H1 (cell line): ENCODE measurements around the gene ARMC12. TPM values are rescaled to one million over a fixed set of nuclear protein-coding genes. Genes with fewer than 3 reads are reported as not detected.
A peak's percentile ranks its signal among the peaks of the same experiment; 100 is the strongest.

ENCODE experiments used
- CTCF ChIA-PET: fragments of 300-600 bp; sonication (Branson Sonifier 250); formaldehyde crosslinking; loops from one replicate; lab custom pipeline; 2021; ENCODE audit not compliant: partially characterized antibody; lab: Charles Lee
- POLR2A ChIA-PET: fragments of 300-600 bp; sonication (Branson Sonifier 250); formaldehyde crosslinking; loops from one replicate; lab custom pipeline; 2021; ENCODE audit warnings: inconsistent platforms; ENCODE audit not compliant: partially characterized antibody; lab: Charles Lee
- DNase-seq, 2 experiments: peaks; one replicate each; pipeline versions ENCODE4 v3.0.0 to v3.0.0-alpha.2; 2010 to 2022; ENCODE audit warnings: low spot score in 2 of 2, low read depth in 1 of 2, mixed read lengths in 1 of 2
- FAIRE-seq: peaks from 2 replicates; lab custom pipeline; 2011; peaks lifted over from hg19 to GRCh38; lab: Jason Lieb, UNC
- H2AFZ ChIP-seq: 2 replicates; pipeline ENCODE4 v1.8.1; 2012; ENCODE audit warnings: low read length, inconsistent platforms
- H2AK5ac ChIP-seq: 2 replicates; pipeline ENCODE4 v1.6.1; 2013; ENCODE audit warnings: low read depth, low read length
- H2BK120ac ChIP-seq: replicated peaks from 2 replicates; pipeline ENCODE3; 2013; ENCODE audit warnings: low read depth, low read length, inconsistent platforms
- H2BK12ac ChIP-seq: 2 replicates; pipeline ENCODE4 v1.6.1; 2013; ENCODE audit warnings: low read depth, low read length
- H2BK15ac ChIP-seq: 2 replicates; pipeline ENCODE4 v1.6.1; 2013; ENCODE audit warnings: low read length
- H2BK20ac ChIP-seq: 2 replicates; pipeline ENCODE4 v1.6.1; 2013; ENCODE audit warnings: low read length
- H2BK5ac ChIP-seq: 2 replicates; pipeline ENCODE4 v1.6.1; 2013; ENCODE audit warnings: low read depth, low read length
- H3K14ac ChIP-seq: 2 replicates; pipeline ENCODE4 v1.6.1; 2013; ENCODE audit warnings: inconsistent platforms; ENCODE audit not compliant: insufficient read length
- H3K18ac ChIP-seq: 2 replicates; pipeline ENCODE4 v1.6.1; 2013; ENCODE audit warnings: low read length; ENCODE audit errors: extremely low read depth
- H3K23ac ChIP-seq: 2 replicates; pipeline ENCODE4 v1.6.1; 2013; ENCODE audit warnings: inconsistent platforms; ENCODE audit not compliant: insufficient read length
- H3K23me2 ChIP-seq: 2 replicates; pipeline ENCODE4 v1.6.1; 2013; ENCODE audit warnings: low read depth, low read length
- H3K27ac ChIP-seq: 2 replicates; pipeline ENCODE4 v1.6.1; 2011; ENCODE audit warnings: low read depth, low read length, inconsistent platforms
- H3K27me3 ChIP-seq, 4 experiments: replicated peaks in 1 of 4; 1 replicate in 1 of 4; 2 replicates in 3 of 4; pipeline versions ENCODE4 v1.6.1 to v1.8.1; 2011 to 2013; ENCODE audit warnings: low read length in 3 of 4, mild to moderate bottlenecking in 3 of 4, inconsistent platforms in 2 of 4, mixed read lengths in 2 of 4, moderate library complexity in 1 of 4; ENCODE audit not compliant: control insufficient read depth in 3 of 4, insufficient read depth in 3 of 4; ENCODE audit errors: extremely low read depth in 1 of 4
- H3K36me3 ChIP-seq, 4 experiments: 2 replicates each; pipeline versions ENCODE4 v1.6.1 to v1.8.1; 2011 to 2013; ENCODE audit warnings: mild to moderate bottlenecking in 4 of 4, low read length in 3 of 4, moderate library complexity in 2 of 4, control low read depth in 1 of 4, inconsistent platforms in 1 of 4; ENCODE audit not compliant: insufficient read depth in 4 of 4, control insufficient read depth in 2 of 4
- H3K4ac ChIP-seq: replicated peaks from 2 replicates; pipeline ENCODE3; 2013; ENCODE audit warnings: low read length, low read depth, mixed read lengths, inconsistent platforms; ENCODE audit not compliant: insufficient read length
- H3K4me1 ChIP-seq, 4 experiments: replicated peaks in 1 of 4; 1 replicate in 1 of 4; 2 replicates in 3 of 4; pipeline versions ENCODE4 v1.6.1 to v1.8.1; 2011 to 2013; ENCODE audit warnings: low read length in 3 of 4, inconsistent platforms in 2 of 4, mixed read lengths in 1 of 4; ENCODE audit not compliant: insufficient read depth in 4 of 4, control insufficient read depth in 3 of 4
- H3K4me2 ChIP-seq, 2 experiments: 2 replicates each; pipeline versions ENCODE4 v1.6.1 to v1.8.1; 2011 to 2013; ENCODE audit warnings: low read depth in 2 of 2, low read length in 2 of 2, control low read depth in 1 of 2, inconsistent platforms in 1 of 2, mild to moderate bottlenecking in 1 of 2; ENCODE audit not compliant: insufficient read depth in 1 of 2
- H3K4me3 ChIP-seq, 4 experiments: fragments of 200-600, 300-600 bp in 1 of 4; sonication (generic), shearing (Covaris generic), sonication (Bioruptor Twin) in 1 of 4; 2 replicates each; pipeline versions ENCODE4 v1.5.1 to v1.8.1; 2011 to 2016; ENCODE audit warnings: low read length in 4 of 4, low read depth in 3 of 4, control low read depth in 2 of 4, inconsistent platforms in 2 of 4, mild to moderate bottlenecking in 2 of 4, mixed read lengths in 1 of 4, moderate library complexity in 1 of 4; ENCODE audit not compliant: insufficient read depth in 2 of 4; ENCODE audit errors: extremely low read depth in 1 of 4
- H3K56ac ChIP-seq: replicated peaks from 2 replicates; pipeline ENCODE3; 2013; ENCODE audit warnings: low read depth, mild to moderate bottlenecking, mixed read lengths, low read length, inconsistent platforms; ENCODE audit not compliant: insufficient read length
- H3K79me1 ChIP-seq: 2 replicates; pipeline ENCODE4 v1.6.1; 2013; ENCODE audit warnings: low read depth, low read length, control low read depth
- H3K79me2 ChIP-seq, 2 experiments: 2 replicates each; pipeline versions ENCODE4 v1.6.1 to v1.8.1; 2012 to 2013; ENCODE audit warnings: low read length in 2 of 2, mild to moderate bottlenecking in 2 of 2, inconsistent platforms in 1 of 2; ENCODE audit not compliant: insufficient read depth in 2 of 2, control insufficient read depth in 1 of 2
- H3K9ac ChIP-seq, 4 experiments: replicated peaks in 1 of 4; 1 replicate in 1 of 4; 2 replicates in 3 of 4; pipeline versions ENCODE4 v1.6.1 to v1.8.1; 2011 to 2013; ENCODE audit warnings: low read depth in 3 of 4, low read length in 3 of 4, control low read depth in 2 of 4, mild to moderate bottlenecking in 2 of 4, moderate library complexity in 2 of 4, inconsistent platforms in 1 of 4; ENCODE audit errors: extremely low read depth in 1 of 4
- H3K9me3 ChIP-seq, 2 experiments: 2 replicates each; pipeline versions ENCODE4 v1.6.1 to v1.8.1; 2012 to 2013; ENCODE audit warnings: mild to moderate bottlenecking in 2 of 2, moderate library complexity in 2 of 2, control low read depth in 1 of 2, inconsistent platforms in 1 of 2, low read depth in 1 of 2, low read length in 1 of 2, mixed read lengths in 1 of 2; ENCODE audit not compliant: insufficient read depth in 2 of 2
- H4K20me1 ChIP-seq, 2 experiments: replicated peaks in 1 of 2; 2 replicates each; pipeline versions ENCODE3 to v1.8.1; 2011 to 2013; ENCODE audit warnings: inconsistent platforms in 2 of 2, low read length in 2 of 2, mild to moderate bottlenecking in 1 of 2; ENCODE audit not compliant: insufficient read depth in 2 of 2, control insufficient read depth in 1 of 2
- H4K5ac ChIP-seq: 2 replicates; pipeline ENCODE4 v1.6.1; 2013; ENCODE audit warnings: low read length, low read depth, mixed read lengths, inconsistent platforms; ENCODE audit not compliant: insufficient read length
- H4K8ac ChIP-seq: 2 replicates; pipeline ENCODE4 v1.8.0; 2013; ENCODE audit warnings: mild to moderate bottlenecking, moderate library complexity, low read length, inconsistent platforms; ENCODE audit not compliant: insufficient read depth; ENCODE audit errors: extremely low read depth
- H4K91ac ChIP-seq: replicated peaks from 2 replicates; pipeline ENCODE3; 2013; ENCODE audit warnings: low read length, mixed read lengths, inconsistent platforms; ENCODE audit not compliant: insufficient read length
- CHD1 ChIP-seq: IDR thresholded peaks from 2 replicates; pipeline ENCODE4 v1.6.1; 2012; ENCODE audit warnings: low read depth, low read length, improper control_type of control experiment
- HDAC2 ChIP-seq, 2 experiments: fragments of 300-600 bp in 1 of 2; sonication (generic) in 1 of 2; IDR thresholded peaks; 2 replicates each; pipeline ENCODE4 v1.6.1; 2011 to 2012; ENCODE audit warnings: low read depth in 2 of 2, low read length in 2 of 2, mild to moderate bottlenecking in 2 of 2, moderate library complexity in 2 of 2, borderline replicate concordance in 1 of 2, inconsistent platforms in 1 of 2
- POLR2A ChIP-seq, 2 experiments: IDR thresholded peaks; 1 replicate in 1 of 2; 2 replicates in 1 of 2; pipeline ENCODE4 v1.6.1; 2011; ENCODE audit warnings: low read depth in 2 of 2, low read length in 2 of 2, mild to moderate bottlenecking in 2 of 2; ENCODE audit errors: control extremely low read depth in 1 of 2
- SRF ChIP-seq: IDR thresholded peaks from 2 replicates; pipeline ENCODE4 v1.6.1; 2011; ENCODE audit warnings: mild to moderate bottlenecking, low read depth, low read length, moderate library complexity
- TAF1 ChIP-seq: IDR thresholded peaks from 2 replicates; pipeline ENCODE4 v1.6.1; 2011; ENCODE audit warnings: mild to moderate bottlenecking, low read depth, low read length
- TBP ChIP-seq: IDR thresholded peaks from 2 replicates; pipeline ENCODE4 v1.6.1; 2011; ENCODE audit warnings: low read depth, low read length, improper control_type of control experiment
- WGBS, 2 experiments: shearing (Covaris generic) in 1 of 2; methylation state at CpG; one replicate each; pipeline versions ENCODE4 v1.1.6 to v1.1.7; 2013 to 2015; ENCODE audit warnings: low lambda C conversion rate in 2 of 2, mixed read lengths in 2 of 2, inconsistent platforms in 1 of 2, low coverage in 1 of 2, missing lambda C conversion rate in 1 of 2; ENCODE audit not compliant: insufficient replicate concordance in 2 of 2, insufficient coverage in 1 of 2, insufficient read length in 1 of 2; ENCODE audit errors: extremely low coverage in 1 of 2, missing lambda C conversion rate in 1 of 2; 5-methylcytosine and 5-hydroxymethylcytosine counted together
- polyA plus RNA-seq, 7 experiments: library from polyadenylated mRNA; depleted of rRNA in 3 of 7; stranded (reverse) in 5 of 7; unstranded in 2 of 7; fragments of >200 nt in 5 of 7; fragments of 200-250 nt in 2 of 7; gene quantifications; 1 replicate in 5 of 7; 2 replicates in 1 of 7; 4 replicates in 1 of 7; pipeline versions ENCODE4 v1.2.1 to v1.2.3, GENCODE V29; 2011 to 2013; ENCODE audit warnings: missing spikeins in 2 of 7, mixed read lengths in 2 of 7
- total RNA-seq: library from RNA; stranded (reverse); fragmentation: NEBNext Ultra II Directional; extraction: Animal tissue kit (Norgen Biotek cat#: 25700); gene quantifications from 2 replicates; pipeline ENCODE4 v1.2.1, GENCODE V29; 2021

The ARMC12 gene
- total and polyA plus RNA-seq, 2 of the 8 experiments (the other 6 are each of a cell fraction or from before 2014, with no cell fraction given): 0.86 to 3.7 TPM

GRCh38 chr6:35759426-35759825, 22.6 kb downstream of the ARMC12 start:
- Histone ChIP-seq H3K79me1 (no peaks in the 10 kb centered on the region), H2BK5ac (no peak overlapping the region), H4K5ac (no peak overlapping the region), H2AFZ (no peak overlapping the region), H2BK12ac (0 out of 2 replicates have a peak overlapping the region, but pooled peaks have one; percentile 41), H4K8ac (no peak overlapping the region), H2BK20ac (peak overlapping the region; percentile 13; the same call in 1 of the 2 replicates), H3K9ac (no peak overlapping the region), H3K4me1 (peaks cover 5 to 21% (median 17%) of the 10 kb centered on the region in 4 experiments), H3K18ac (no peak overlapping the region), H3K14ac (no peak overlapping the region), H3K4me3 (no peak overlapping the region), H3K36me3 (no peaks in the 10 kb centered on the region), H2BK120ac (no peak overlapping the region), H3K4ac (no peak overlapping the region), H3K27ac (no peak overlapping the region), H3K79me2 (no peaks in the 10 kb centered on the region), H2BK15ac (no peak overlapping the region), H3K4me2 (no peak overlapping the region), H4K91ac (no peak overlapping the region), H3K23ac (no peak overlapping the region), H4K20me1 (no peaks in the 10 kb centered on the region), H3K23me2 (peaks cover 7% of the 10 kb centered on the region), H3K56ac (no peak overlapping the region), H3K9me3 (no peaks in the 10 kb centered on the region), H2AK5ac (no peak overlapping the region), H3K27me3 (no peaks in the 10 kb centered on the region)
- FAIRE-seq: no peak
- WGBS, 2 experiments: 85% methylated on average over 3 of the region's 3 CpGs; no CpG with 5 or more reads in 1 of the 2 experiments
- DNase-seq: no peak
- ChIA-PET POLR2A (interaction anchor here (1.2 to 3.6 kb wide), 2 partner anchors 12 to 20 kb away, joined by 3 to 18 read pairs; no protein-coding TSS in a partner anchor), CTCF (interaction anchor here (0.5 to 10.6 kb wide), 12 partner anchors 10 to 336 kb away, joined by 3 to 137 read pairs (median 3); partner anchors contain the start of gene ARMC12)
- TF ChIP-seq TAF1: no peak
- TF ChIP-seq SRF: no peak
- TF ChIP-seq CHD1: no peak
- no peak for TF ChIP-seq HDAC2 (IDR thresholded peaks at IDR 0.05; ENCODE audit: borderline replicate concordance in 1 of 2, low read depth in 2 of 2, low read length in 2 of 2)
- TF ChIP-seq POLR2A (IDR thresholded peaks at IDR 0.05; ENCODE audit: control extremely low read depth in 1 of 2, low read depth in 2 of 2, low read length in 2 of 2): no peak
- TF ChIP-seq TBP: no peak
